ENCODE results near the gene MLKL.

GRCh38 chr16:74691093-74691855, 9.4 kb downstream of the MLKL start:
- TF ChIP-seq YY1 (IDR thresholded peaks at IDR 0.05; ENCODE audit: insufficient read depth, insufficient read length) (no peak), ZNF274 (IDR thresholded peaks at IDR 0.05; ENCODE audit: low read depth, low read length) (no peak), SUZ12 (IDR thresholded peaks at IDR 0.05; ENCODE audit: extremely low read depth, insufficient read depth, insufficient read length) (no peak)
